Retinal pigment epithelial cell (primary cell): ENCODE results near the gene BAIAP2L2.
"Not testable (repeated sequence)": the region's sequence is repeated elsewhere in the genome, so short reads cannot be mapped to it uniquely, and the experiment has no call there.

Experiments
- DNase-seq: peaks from one replicate; pipeline ENCODE4 v3.0.0-alpha.2; 2010; ENCODE audit warnings: low read depth
- H3K4me3 ChIP-seq: 2 replicates; pipeline ENCODE4 v1.5.1; 2011; ENCODE audit warnings: mild to moderate bottlenecking, low read length, control low read depth, moderate library complexity
- TF ChIP-seq, protein P1 (sequence below): conservative IDR thresholded peaks from 2 replicates; pipeline ENCODE4 v1.5.1; 2011; ENCODE audit warnings: low read depth, low read length, control low read depth, inconsistent platforms

Gene BAIAP2L2

DNA sequence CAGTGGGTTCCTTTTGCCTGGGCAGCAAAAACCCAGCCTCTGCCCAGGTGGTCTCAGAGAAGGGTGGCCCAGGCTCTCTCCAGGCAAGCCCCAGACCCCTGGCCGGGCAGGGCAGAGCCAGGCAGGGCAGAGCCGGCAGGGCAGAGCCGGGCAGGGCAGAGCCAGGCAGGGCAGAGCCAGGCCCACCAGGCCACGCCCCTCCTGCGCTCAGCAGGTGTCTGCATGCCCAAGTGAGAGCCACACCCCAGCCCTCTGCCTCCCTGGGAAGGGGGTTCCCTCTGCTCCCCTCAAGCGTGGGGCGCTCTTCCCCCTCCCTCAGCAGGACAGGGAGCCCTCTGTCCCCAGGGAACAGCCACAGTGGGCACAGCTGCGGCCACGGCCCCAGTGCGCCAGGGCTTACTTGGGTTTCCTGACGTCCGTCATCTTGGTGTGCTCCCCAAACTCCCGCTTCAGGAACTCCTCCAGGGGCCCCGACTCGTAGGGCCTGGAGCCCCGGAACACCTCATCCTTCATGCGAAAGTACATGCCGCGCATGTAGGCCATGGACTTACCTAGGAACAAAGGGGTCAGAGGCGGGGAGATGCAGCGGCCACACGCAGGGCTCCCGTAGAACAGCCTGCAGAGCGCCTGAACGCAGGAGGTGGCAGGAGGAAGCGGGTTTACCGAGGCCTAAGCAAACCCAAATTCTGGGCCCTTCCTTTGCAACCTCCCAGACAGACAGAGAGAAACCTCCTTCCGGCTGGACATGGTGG, 10.1 kb upstream of the BAIAP2L2 start:
- no peak for DNase-seq
- H3K4me3 ChIP-seq: no peak overlapping the region
- TF ChIP-seq, protein P1, sequence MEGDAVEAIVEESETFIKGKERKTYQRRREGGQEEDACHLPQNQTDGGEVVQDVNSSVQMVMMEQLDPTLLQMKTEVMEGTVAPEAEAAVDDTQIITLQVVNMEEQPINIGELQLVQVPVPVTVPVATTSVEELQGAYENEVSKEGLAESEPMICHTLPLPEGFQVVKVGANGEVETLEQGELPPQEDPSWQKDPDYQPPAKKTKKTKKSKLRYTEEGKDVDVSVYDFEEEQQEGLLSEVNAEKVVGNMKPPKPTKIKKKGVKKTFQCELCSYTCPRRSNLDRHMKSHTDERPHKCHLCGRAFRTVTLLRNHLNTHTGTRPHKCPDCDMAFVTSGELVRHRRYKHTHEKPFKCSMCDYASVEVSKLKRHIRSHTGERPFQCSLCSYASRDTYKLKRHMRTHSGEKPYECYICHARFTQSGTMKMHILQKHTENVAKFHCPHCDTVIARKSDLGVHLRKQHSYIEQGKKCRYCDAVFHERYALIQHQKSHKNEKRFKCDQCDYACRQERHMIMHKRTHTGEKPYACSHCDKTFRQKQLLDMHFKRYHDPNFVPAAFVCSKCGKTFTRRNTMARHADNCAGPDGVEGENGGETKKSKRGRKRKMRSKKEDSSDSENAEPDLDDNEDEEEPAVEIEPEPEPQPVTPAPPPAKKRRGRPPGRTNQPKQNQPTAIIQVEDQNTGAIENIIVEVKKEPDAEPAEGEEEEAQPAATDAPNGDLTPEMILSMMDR: no peak

- DNase-seq, H3K4me3 ChIP-seq: not testable (repeated sequence)
These were observed 8.3 kb upstream of the BAIAP2L2 start for GRCh38 chr22:38118747-38119146.

- TF ChIP-seq, protein P1: no peak
- H3K4me3 ChIP-seq: no peak overlapping the region
- no peak for DNase-seq
These were observed 7.7 kb upstream of the BAIAP2L2 start for GRCh38 chr22:38118182-38118581.

GRCh38 chr22:38117556-38117955, 7.1 kb upstream of the BAIAP2L2 start:
- DNase-seq, H3K4me3 ChIP-seq: not testable (repeated sequence)

GRCh38 chr22:38115423-38116205, 5.1 kb upstream of the BAIAP2L2 start:
- no peak overlapping the region for H3K4me3 ChIP-seq
- TF ChIP-seq, protein P1: no peak
- DNase-seq: no peak

DNA sequence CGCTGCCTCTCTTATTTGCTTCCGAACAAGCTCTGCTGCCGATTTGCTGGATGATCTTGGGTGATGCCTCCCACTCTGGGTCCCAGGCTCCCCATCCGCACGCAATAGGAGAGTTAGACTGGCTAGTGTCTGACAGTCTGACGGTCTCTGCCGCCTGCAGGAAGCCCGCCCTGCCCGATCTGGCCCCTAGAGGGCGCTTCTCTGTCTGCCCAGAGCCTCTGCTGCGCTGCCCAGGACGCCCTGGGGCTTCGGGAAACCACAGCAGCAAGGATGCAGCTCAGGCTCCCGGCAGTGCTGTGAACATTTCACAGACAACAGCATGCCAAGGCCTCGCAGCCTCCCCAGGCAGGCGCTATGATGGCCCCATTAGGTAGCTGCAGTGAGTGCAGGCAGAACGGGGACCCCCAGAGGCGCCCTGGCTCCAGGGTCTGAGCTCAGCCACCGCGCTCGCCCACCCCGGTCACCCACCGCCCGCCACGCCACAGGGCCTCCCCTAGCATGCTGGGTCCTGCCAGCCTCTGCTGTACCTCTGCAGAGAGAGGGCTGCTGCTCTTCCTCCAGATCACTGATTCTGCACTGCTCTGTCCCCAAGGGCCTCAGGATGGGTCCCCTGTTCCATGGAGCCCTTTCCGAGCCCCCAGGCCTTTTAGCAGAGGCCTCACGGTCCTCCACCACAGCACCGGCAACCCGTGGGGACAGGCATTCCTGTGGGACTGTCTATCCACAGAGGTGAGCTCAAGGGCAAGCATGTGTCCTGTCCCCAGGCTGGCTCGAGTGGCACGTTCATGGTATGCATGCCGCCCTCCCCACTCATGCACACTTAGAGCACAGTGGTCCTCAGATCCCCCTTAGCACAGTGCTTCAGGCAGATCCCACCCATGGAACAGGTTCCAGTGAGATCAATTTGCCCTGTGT, 4.3 kb upstream of the BAIAP2L2 start:
- TF ChIP-seq, protein P1: peak; percentile 97
- no peak overlapping the region for H3K4me3 ChIP-seq
- no peak for DNase-seq

- TF ChIP-seq, protein P1: no peak
- no peak overlapping the region for H3K4me3 ChIP-seq
- no peak for DNase-seq
These were observed 1.9 kb upstream of the BAIAP2L2 start for GRCh38 chr22:38112381-38112780.
